Trophoblast cell (in vitro differentiated cells and primary cell): ENCODE measurements around the gene CCRL2.
A peak's percentile ranks its signal among the peaks of the same experiment; 100 is the strongest.
"Not testable (repeated sequence)": the region's sequence is repeated elsewhere in the genome, so short reads cannot be mapped to it uniquely, and the experiment has no call there.

Experiments used
- DNase-seq, 2 donors: peaks; one replicate each; pipeline ENCODE4 v3.0.0-alpha.2; 2016
- H2AFZ ChIP-seq: 2 replicates; pipeline ENCODE4 v1.6.1; 2013; ENCODE audit warnings: low read length, moderate library complexity, mild to moderate bottlenecking; ENCODE audit not compliant: insufficient read depth, poor library complexity
- H2AK5ac ChIP-seq: 2 replicates; pipeline ENCODE4 v1.6.1; 2013; ENCODE audit warnings: mild to moderate bottlenecking, low read length
- H2BK120ac ChIP-seq: 2 replicates; pipeline ENCODE4 v1.6.1; 2013; ENCODE audit warnings: low read length, mild to moderate bottlenecking, moderate library complexity; ENCODE audit not compliant: insufficient read depth, poor library complexity
- H2BK12ac ChIP-seq: 2 replicates; pipeline ENCODE4 v1.6.1; 2013; ENCODE audit warnings: mild to moderate bottlenecking, low read length, moderate library complexity
- H2BK5ac ChIP-seq: 2 replicates; pipeline ENCODE4 v1.6.1; 2013; ENCODE audit warnings: low read length, low read depth, moderate library complexity, mild to moderate bottlenecking; ENCODE audit not compliant: poor library complexity
- H3K14ac ChIP-seq: 2 replicates; pipeline ENCODE4 v1.6.1; 2013; ENCODE audit warnings: mild to moderate bottlenecking, low read length
- H3K18ac ChIP-seq: 2 replicates; pipeline ENCODE4 v1.6.1; 2013; ENCODE audit warnings: mild to moderate bottlenecking, low read length
- H3K23ac ChIP-seq: 2 replicates; pipeline ENCODE4 v1.6.1; 2013; ENCODE audit warnings: low read length
- H3K27ac ChIP-seq: 2 replicates; pipeline ENCODE4 v1.5.1; 2013; ENCODE audit warnings: low read depth, mild to moderate bottlenecking, inconsistent platforms, low read length, moderate library complexity
- H3K27me3 ChIP-seq: 2 replicates; pipeline ENCODE4 v1.6.1; 2013; ENCODE audit warnings: inconsistent platforms, mild to moderate bottlenecking, low read length, moderate library complexity; ENCODE audit not compliant: insufficient read depth
- H3K36me3 ChIP-seq, 2 experiments: 1 replicate in 1 of 2; 2 replicates in 1 of 2; pipeline ENCODE4 v1.6.1; 2013; ENCODE audit warnings: low read length in 2 of 2, mild to moderate bottlenecking in 2 of 2, moderate library complexity in 1 of 2; ENCODE audit not compliant: insufficient read depth in 2 of 2, control insufficient read depth in 1 of 2
- H3K4ac ChIP-seq: 2 replicates; pipeline ENCODE4 v1.6.1; 2013; ENCODE audit warnings: low read depth, mild to moderate bottlenecking, low read length, moderate library complexity
- H3K4me1 ChIP-seq, 2 experiments: 1 replicate in 1 of 2; 2 replicates in 1 of 2; pipeline ENCODE4 v1.6.1; 2013; ENCODE audit warnings: low read length in 2 of 2, mild to moderate bottlenecking in 2 of 2, moderate library complexity in 1 of 2; ENCODE audit not compliant: insufficient read depth in 2 of 2, control insufficient read depth in 1 of 2
- H3K4me2 ChIP-seq: 2 replicates; pipeline ENCODE4 v1.6.1; 2013; ENCODE audit warnings: inconsistent platforms, mild to moderate bottlenecking, low read length, moderate library complexity
- H3K4me3 ChIP-seq: 2 replicates; pipeline ENCODE4 v1.5.1; 2013; ENCODE audit warnings: mild to moderate bottlenecking, low read depth, low read length, inconsistent platforms
- H3K79me1 ChIP-seq: one replicate; pipeline ENCODE4 v1.6.1; 2013; ENCODE audit warnings: low read length
- H3K79me2 ChIP-seq: 2 replicates; pipeline ENCODE4 v1.6.1; 2013; ENCODE audit warnings: low read length, mild to moderate bottlenecking; ENCODE audit not compliant: control insufficient read depth, insufficient read depth, poor library complexity
- H3K9ac ChIP-seq: 2 replicates; pipeline ENCODE4 v1.6.1; 2013; ENCODE audit warnings: mild to moderate bottlenecking, low read length
- H3K9me3 ChIP-seq: 2 replicates; pipeline ENCODE4 v1.6.1; 2013; ENCODE audit warnings: low read depth, mild to moderate bottlenecking, control low read depth, inconsistent platforms, low read length; ENCODE audit not compliant: insufficient read depth
- H4K12ac ChIP-seq: 2 replicates; pipeline ENCODE4 v1.6.1; 2013; ENCODE audit warnings: low read depth, mild to moderate bottlenecking, low read length, moderate library complexity
- H4K8ac ChIP-seq: 2 replicates; pipeline ENCODE4 v1.6.1; 2013; ENCODE audit warnings: low read depth, mild to moderate bottlenecking, low read length, moderate library complexity
- H4K91ac ChIP-seq: one replicate; pipeline ENCODE4 v1.6.1; 2013; ENCODE audit warnings: low read depth, mild to moderate bottlenecking, low read length, moderate library complexity
- WGBS: extraction: QIAGEN DNeasy Blood & Tissue Kit; methylation state at CpG from one replicate; pipeline ENCODE4 v1.1.7; 2013; ENCODE audit warnings: missing lambda C conversion rate; ENCODE audit not compliant: insufficient read length, insufficient coverage; ENCODE audit errors: extremely low coverage; 5-methylcytosine and 5-hydroxymethylcytosine counted together

The CCRL2 gene

GRCh38 chr3:46427404-46427803 is 20.3 kb downstream of the CCRL2 start:
- H2BK5ac ChIP-seq, H2BK120ac ChIP-seq, H3K14ac ChIP-seq, H3K9me3 ChIP-seq, H3K27me3 ChIP-seq, H4K8ac ChIP-seq, H4K91ac ChIP-seq, H3K36me3 ChIP-seq, H3K9ac ChIP-seq, H2BK12ac ChIP-seq, H3K27ac ChIP-seq, H3K4me2 ChIP-seq, H3K4ac ChIP-seq, H4K12ac ChIP-seq, H3K4me3 ChIP-seq, H2AK5ac ChIP-seq, H3K79me2 ChIP-seq, H3K18ac ChIP-seq, H2AFZ ChIP-seq, H3K23ac ChIP-seq, H3K79me1 ChIP-seq: not testable (repeated sequence)
- peak in 1 of 2 donors; percentile 31 for DNase-seq
- peaks cover 8 to 14% of the 10 kb centered on the region in 2 experiments for H3K4me1 ChIP-seq
- WGBS = no CpG with 5 or more reads among the region's 8 CpGs

- no peak overlapping the region for H3K4me3 ChIP-seq
- H3K18ac ChIP-seq = no peak overlapping the region
- no peak overlapping the region for H2AFZ ChIP-seq
- H2BK5ac ChIP-seq = no peak overlapping the region
- no peaks in the 10 kb centered on the region for H3K79me2 ChIP-seq
- peak overlapping the region; percentile 63 for H4K91ac ChIP-seq
- H4K12ac ChIP-seq = no peak overlapping the region
- H3K4ac ChIP-seq = no peak overlapping the region
- H3K9me3 ChIP-seq = peaks cover 4% of the 10 kb centered on the region
- H3K4me2 ChIP-seq = no peak overlapping the region
- H2BK120ac ChIP-seq = peak overlapping the region; percentile 72
- H3K27me3 ChIP-seq = no peaks in the 10 kb centered on the region
- H3K9ac ChIP-seq = no peak overlapping the region
- no CpG with 5 or more reads among the region's 10 CpGs for WGBS
- peaks cover 3% of the 10 kb centered on the region for H3K79me1 ChIP-seq
- peak overlapping the region; percentile 70 for H2BK12ac ChIP-seq
- peaks cover 0 to 2% of the 10 kb centered on the region in 2 experiments for H3K36me3 ChIP-seq
- H3K4me1 ChIP-seq = peaks cover 8 to 14% of the 10 kb centered on the region in 2 experiments
- DNase-seq = peak; percentile 78 to 90
- peak overlapping the region; percentile 79 for H2AK5ac ChIP-seq
- H4K8ac ChIP-seq = no peak overlapping the region
- H3K27ac ChIP-seq = peak overlapping the region; percentile 14
- no peak overlapping the region for H3K14ac ChIP-seq
- H3K23ac ChIP-seq = no peak overlapping the region
These were observed 21.1 kb downstream of the CCRL2 start for GRCh38 chr3:46427916-46428833.

- H3K4me3 ChIP-seq = no peak overlapping the region
- no peak overlapping the region for H2BK5ac ChIP-seq
- no peak overlapping the region for H2AK5ac ChIP-seq
- H3K9ac ChIP-seq = no peak overlapping the region
- no peak overlapping the region for H4K8ac ChIP-seq
- H3K79me2 ChIP-seq = no peaks in the 10 kb centered on the region
- peaks cover 6% of the 10 kb centered on the region for H3K79me1 ChIP-seq
- no peak overlapping the region for H2AFZ ChIP-seq
- DNase-seq = peak; percentile 69 to 80
- H3K36me3 ChIP-seq = peaks cover 0 to 2% of the 10 kb centered on the region in 2 experiments
- WGBS = no CpG with 5 or more reads among the region's 5 CpGs
- H2BK12ac ChIP-seq = no peak overlapping the region
- peaks cover 11 to 16% of the 10 kb centered on the region in 2 experiments for H3K4me1 ChIP-seq
- no peak overlapping the region for H2BK120ac ChIP-seq
- peaks cover 6% of the 10 kb centered on the region for H3K9me3 ChIP-seq
- no peak overlapping the region for H4K12ac ChIP-seq
- H3K18ac ChIP-seq = no peak overlapping the region
- H3K27ac ChIP-seq = no peak overlapping the region
- H3K4ac ChIP-seq = no peak overlapping the region
- no peak overlapping the region for H3K4me2 ChIP-seq
- no peak overlapping the region for H3K23ac ChIP-seq
- no peak overlapping the region for H4K91ac ChIP-seq
- H3K14ac ChIP-seq = no peak overlapping the region
- H3K27me3 ChIP-seq = no peaks in the 10 kb centered on the region
These were observed 22.2 kb downstream of the CCRL2 start for GRCh38 chr3:46429250-46429649.

GRCh38 chr3:46429671-46430070 is 22.6 kb downstream of the CCRL2 start:
- no CpG with 5 or more reads among the region's 5 CpGs for WGBS

More at GRCh38 chr3:46429671-46430070, 22.6 kb downstream of the CCRL2 start:
- Histone ChIP-seq H2BK12ac (no peak overlapping the region), H3K27me3 (no peaks in the 10 kb centered on the region), H3K27ac (no peak overlapping the region), H3K18ac (no peak overlapping the region), H2BK120ac (no peak overlapping the region), H3K9ac (no peak overlapping the region), H3K23ac (no peak overlapping the region), H2AK5ac (no peak overlapping the region), H2BK5ac (no peak overlapping the region), H4K91ac (no peak overlapping the region), H3K9me3 (peaks cover 6% of the 10 kb centered on the region), H3K4me1 (peaks cover 11 to 16% of the 10 kb centered on the region in 2 experiments), H3K14ac (no peak overlapping the region), H3K79me2 (no peaks in the 10 kb centered on the region), H4K8ac (no peak overlapping the region), H2AFZ (no peak overlapping the region), H3K4me3 (no peak overlapping the region), H4K12ac (no peak overlapping the region), H3K79me1 (peaks cover 6% of the 10 kb centered on the region), H3K36me3 (peaks cover 0 to 2% of the 10 kb centered on the region in 2 experiments), H3K4ac (no peak overlapping the region), H3K4me2 (no peak overlapping the region)
- DNase-seq = peak; percentile 54 to 77
